ENCODE data around the gene CFAP52. TPM values are rescaled to one million over a fixed set of nuclear protein-coding genes. Genes with fewer than 3 reads are reported as not detected.
"Not testable (repeated sequence)": the region's sequence is repeated elsewhere in the genome, so short reads cannot be mapped to it uniquely, and the experiment has no call there.

Gene CFAP52
- total and polyA plus RNA-seq, 7 donors: 0.12 to 0.21 TPM; not detected in 5

- no peak for TF ChIP-seq CTCF (IDR thresholded peaks at IDR 0.05)
- intact Hi-C loops (cut with DNase I): no loop called here
- no peak overlapping the region for H3K4me3 ChIP-seq
- peaks cover 3% of the 10 kb centered on the region for H3K4me1 ChIP-seq
- no peak for ATAC-seq
- 48 to 54% (median 50%) methylated on average over 4 of the region's 4 CpGs for WGBS, 3 donors
- DNase-seq: no peak
- H3K9me3 ChIP-seq: no peaks in the 10 kb centered on the region
- peaks cover 7 to 77% (median 17%) of the 10 kb centered on the region in 3 donors for H3K27me3 ChIP-seq (ENCODE audit: insufficient read depth in 3 of 3, low read length in 2 of 3)
- H3K36me3 ChIP-seq (ENCODE audit: insufficient read depth in 1 of 2, low read depth in 1 of 2): no peaks in the 10 kb centered on the region
- H3K27ac ChIP-seq: no peak overlapping the region
Measured at GRCh38 chr17:9647014-9647413, 70.6 kb downstream of the CFAP52 start.

GRCh38 chr17:9648521-9649110 lies 72.2 kb downstream of the CFAP52 start:
- TF ChIP-seq CTCF (IDR thresholded peaks at IDR 0.05): no peak
- 41 to 48% (median 46%) methylated on average over 3 of the region's 3 CpGs for WGBS, 3 donors
- ATAC-seq (no peak), DNase-seq (no peak)
- Histone ChIP-seq H3K9me3 (no peaks in the 10 kb centered on the region), H3K27me3 (ENCODE audit: insufficient read depth in 3 of 3, low read length in 2 of 3) (peaks cover 7 to 69% (median 19%) of the 10 kb centered on the region in 3 donors), H3K36me3 (ENCODE audit: insufficient read depth in 1 of 2, low read depth in 1 of 2) (no peaks in the 10 kb centered on the region), H3K4me1 (peaks cover 3% of the 10 kb centered on the region), H3K4me3 (no peak overlapping the region), H3K27ac (no peak overlapping the region)
- intact Hi-C loops (cut with DNase I): no loop called here

GRCh38 chr17:9658593-9659211 lies 82.3 kb downstream of the CFAP52 start:
- ATAC-seq (no peak), DNase-seq (no peak)
- WGBS, 3 donors: 40 to 44% (median 42%) methylated on average over 4 of the region's 4 CpGs
- Histone ChIP-seq H3K9me3 (peaks cover 3% of the 10 kb centered on the region), H3K27ac (no peak overlapping the region), H3K36me3 (ENCODE audit: insufficient read depth in 1 of 2, low read depth in 1 of 2) (no peaks in the 10 kb centered on the region), H3K4me1 (no peaks in the 10 kb centered on the region), H3K4me3 (no peak overlapping the region), H3K27me3 (ENCODE audit: insufficient read depth in 3 of 3, low read length in 2 of 3) (peaks cover 0 to 1% (median 0%) of the 10 kb centered on the region in 3 donors)
- no peak for TF ChIP-seq CTCF (IDR thresholded peaks at IDR 0.05)
- intact Hi-C loops (cut with DNase I): no loop called here

- H3K4me1 ChIP-seq: no peaks in the 10 kb centered on the region
- H3K9me3 ChIP-seq: peaks cover 3% of the 10 kb centered on the region
- no peaks in the 10 kb centered on the region for H3K36me3 ChIP-seq (ENCODE audit: insufficient read depth in 1 of 2, low read depth in 1 of 2)
- DNase-seq: no peak
- 91 to 96% (median 95%) methylated on average over 2 of the region's 2 CpGs for WGBS, 3 donors
- no peak overlapping the region for H3K4me3 ChIP-seq
- no peak for TF ChIP-seq CTCF (IDR thresholded peaks at IDR 0.05)
- no peak for ATAC-seq
- H3K27me3 ChIP-seq (ENCODE audit: insufficient read depth in 3 of 3, low read length in 2 of 3): peaks cover 0 to 1% (median 0%) of the 10 kb centered on the region in 3 donors
- H3K27ac ChIP-seq: no peak overlapping the region
- intact Hi-C loops (cut with DNase I): no loop called here
Measured at GRCh38 chr17:9661027-9661426, 84.6 kb downstream of the CFAP52 start.

- H3K27ac ChIP-seq; H3K27me3 ChIP-seq (ENCODE audit: insufficient read depth in 3 of 3, low read length in 2 of 3); ATAC-seq; intact Hi-C loops (cut with DNase I); H3K9me3 ChIP-seq; DNase-seq; H3K4me3 ChIP-seq; H3K36me3 ChIP-seq (ENCODE audit: insufficient read depth in 1 of 2, low read depth in 1 of 2); H3K4me1 ChIP-seq: not testable (repeated sequence)
- 92 to 95% (median 94%) methylated on average over 11 of the region's 11 CpGs for WGBS, 3 donors
Measured at GRCh38 chr17:9663511-9663910, 87.1 kb downstream of the CFAP52 start.

All from psoas muscle (tissue), 8 donors.